ENCODE results near the gene PLXND1.
"Not testable (repeated sequence)": the region's sequence is repeated elsewhere in the genome, so short reads cannot be mapped to it uniquely, and the experiment has no call there.

Gene PLXND1, protein sequence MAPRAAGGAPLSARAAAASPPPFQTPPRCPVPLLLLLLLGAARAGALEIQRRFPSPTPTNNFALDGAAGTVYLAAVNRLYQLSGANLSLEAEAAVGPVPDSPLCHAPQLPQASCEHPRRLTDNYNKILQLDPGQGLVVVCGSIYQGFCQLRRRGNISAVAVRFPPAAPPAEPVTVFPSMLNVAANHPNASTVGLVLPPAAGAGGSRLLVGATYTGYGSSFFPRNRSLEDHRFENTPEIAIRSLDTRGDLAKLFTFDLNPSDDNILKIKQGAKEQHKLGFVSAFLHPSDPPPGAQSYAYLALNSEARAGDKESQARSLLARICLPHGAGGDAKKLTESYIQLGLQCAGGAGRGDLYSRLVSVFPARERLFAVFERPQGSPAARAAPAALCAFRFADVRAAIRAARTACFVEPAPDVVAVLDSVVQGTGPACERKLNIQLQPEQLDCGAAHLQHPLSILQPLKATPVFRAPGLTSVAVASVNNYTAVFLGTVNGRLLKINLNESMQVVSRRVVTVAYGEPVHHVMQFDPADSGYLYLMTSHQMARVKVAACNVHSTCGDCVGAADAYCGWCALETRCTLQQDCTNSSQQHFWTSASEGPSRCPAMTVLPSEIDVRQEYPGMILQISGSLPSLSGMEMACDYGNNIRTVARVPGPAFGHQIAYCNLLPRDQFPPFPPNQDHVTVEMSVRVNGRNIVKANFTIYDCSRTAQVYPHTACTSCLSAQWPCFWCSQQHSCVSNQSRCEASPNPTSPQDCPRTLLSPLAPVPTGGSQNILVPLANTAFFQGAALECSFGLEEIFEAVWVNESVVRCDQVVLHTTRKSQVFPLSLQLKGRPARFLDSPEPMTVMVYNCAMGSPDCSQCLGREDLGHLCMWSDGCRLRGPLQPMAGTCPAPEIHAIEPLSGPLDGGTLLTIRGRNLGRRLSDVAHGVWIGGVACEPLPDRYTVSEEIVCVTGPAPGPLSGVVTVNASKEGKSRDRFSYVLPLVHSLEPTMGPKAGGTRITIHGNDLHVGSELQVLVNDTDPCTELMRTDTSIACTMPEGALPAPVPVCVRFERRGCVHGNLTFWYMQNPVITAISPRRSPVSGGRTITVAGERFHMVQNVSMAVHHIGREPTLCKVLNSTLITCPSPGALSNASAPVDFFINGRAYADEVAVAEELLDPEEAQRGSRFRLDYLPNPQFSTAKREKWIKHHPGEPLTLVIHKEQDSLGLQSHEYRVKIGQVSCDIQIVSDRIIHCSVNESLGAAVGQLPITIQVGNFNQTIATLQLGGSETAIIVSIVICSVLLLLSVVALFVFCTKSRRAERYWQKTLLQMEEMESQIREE (N-terminal part only)

GRCh38 chr3:129606636-129607390 lies at the start of gene PLXND1:
PLXND1 (minus strand) TSS chr3:129606676; CDS start chr3:129606639, 37 bp downstream.
- DNase-seq (ENCODE audit: low spot score), result peak; percentile 39

DNA sequence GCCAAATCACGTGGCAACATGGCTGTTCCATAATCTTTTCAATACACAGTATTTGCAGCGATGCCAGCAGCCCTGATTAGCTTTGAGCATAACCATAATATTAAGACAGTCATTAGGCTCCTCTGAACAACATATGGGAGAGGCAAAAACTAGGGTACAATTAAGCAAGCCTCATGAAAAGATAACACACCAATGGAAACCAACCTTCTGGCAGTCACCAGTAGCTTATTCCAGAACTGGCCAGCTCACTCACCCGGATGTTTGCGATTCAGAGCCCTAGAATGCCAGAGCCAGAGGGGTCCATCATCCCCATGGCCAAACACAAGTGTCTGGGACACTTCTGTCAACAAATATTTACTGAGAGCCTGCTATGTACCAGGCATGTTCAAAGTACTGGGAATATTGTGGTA lies 48.8 kb upstream of the PLXND1 start:
- DNase-seq (ENCODE audit: low spot score), result no peak

DNA sequence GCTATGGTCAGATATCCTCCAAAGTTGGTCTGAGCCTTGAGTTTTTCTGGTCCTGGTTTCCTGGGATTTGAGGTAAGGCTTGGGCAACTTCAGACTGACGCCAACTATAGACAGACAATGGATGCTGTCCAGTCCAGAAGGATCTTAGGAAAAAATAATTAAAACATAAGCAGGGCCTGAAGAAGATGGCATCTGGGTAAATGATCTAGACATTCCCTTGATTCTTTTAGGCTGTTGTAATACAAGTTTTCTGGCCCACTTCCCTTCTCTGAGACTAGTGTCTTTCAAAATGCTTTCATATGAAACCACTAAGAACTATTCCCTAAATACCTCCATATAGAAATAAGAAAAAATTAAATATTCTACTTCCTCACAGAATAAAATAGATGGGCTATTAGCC lies 47.7 kb upstream of the PLXND1 start:
- no peak for DNase-seq (ENCODE audit: low spot score)

DNA sequence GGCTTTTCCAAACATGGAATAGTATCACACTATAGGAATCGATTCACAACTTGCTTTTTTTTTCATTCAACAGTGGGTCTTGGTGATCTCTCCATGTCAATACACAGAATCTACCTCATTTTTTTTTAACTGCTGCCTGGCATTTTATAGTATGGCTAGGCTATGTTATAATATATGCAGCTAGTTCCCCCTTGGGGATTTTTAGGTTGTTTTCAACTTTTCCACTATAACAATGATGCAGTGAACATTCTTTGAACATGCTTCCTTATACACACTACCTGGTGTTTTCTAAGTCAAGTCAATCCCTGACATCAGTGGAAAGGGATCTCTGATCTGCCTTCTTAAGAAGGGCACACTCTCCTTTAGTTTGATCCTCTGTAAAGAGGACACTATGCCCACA lies 46.5 kb upstream of the PLXND1 start:
- DNase-seq (ENCODE audit: low spot score), result no peak

DNA sequence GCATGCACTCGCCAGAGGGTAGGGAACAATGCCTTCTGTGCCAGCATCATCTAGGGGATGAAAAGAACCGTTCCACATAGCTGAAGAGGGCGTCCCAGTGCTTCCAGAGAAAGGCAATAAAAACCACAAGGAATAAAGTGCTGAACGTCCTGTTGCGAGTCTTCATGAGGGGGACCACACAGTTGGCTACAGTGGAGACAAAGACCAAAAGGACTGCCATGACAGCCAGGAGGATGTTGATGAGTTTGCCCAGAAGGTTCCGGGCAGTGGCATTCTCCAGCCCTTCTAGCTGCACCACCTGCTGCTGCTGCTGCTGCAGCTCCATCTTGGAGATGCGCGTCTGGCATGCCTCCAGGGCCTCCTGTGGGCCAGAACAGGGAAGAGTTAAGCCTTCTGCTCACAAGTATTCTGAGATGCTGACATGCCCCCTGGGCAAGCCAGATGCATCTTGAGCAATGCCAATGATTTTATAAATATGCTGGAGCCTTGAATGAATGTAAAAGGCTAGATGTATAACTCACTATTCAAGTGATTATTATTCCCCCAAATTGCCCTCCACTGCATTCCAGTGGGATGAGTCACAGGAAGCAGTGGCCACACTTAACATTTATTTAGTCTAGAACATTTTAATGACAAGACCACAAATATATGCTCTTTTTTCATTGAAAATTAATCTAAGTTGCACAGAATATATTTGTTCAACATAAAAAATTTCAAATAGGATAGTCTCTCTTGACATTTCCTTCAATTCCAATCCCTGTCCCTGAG lies 45.1 kb upstream of the PLXND1 start:
- no peak for DNase-seq (ENCODE audit: low spot score)

- DNase-seq (ENCODE audit: low spot score), result peak; percentile 47
Observed at GRCh38 chr3:129650256-129650872, 43.9 kb upstream of the PLXND1 start.

DNA sequence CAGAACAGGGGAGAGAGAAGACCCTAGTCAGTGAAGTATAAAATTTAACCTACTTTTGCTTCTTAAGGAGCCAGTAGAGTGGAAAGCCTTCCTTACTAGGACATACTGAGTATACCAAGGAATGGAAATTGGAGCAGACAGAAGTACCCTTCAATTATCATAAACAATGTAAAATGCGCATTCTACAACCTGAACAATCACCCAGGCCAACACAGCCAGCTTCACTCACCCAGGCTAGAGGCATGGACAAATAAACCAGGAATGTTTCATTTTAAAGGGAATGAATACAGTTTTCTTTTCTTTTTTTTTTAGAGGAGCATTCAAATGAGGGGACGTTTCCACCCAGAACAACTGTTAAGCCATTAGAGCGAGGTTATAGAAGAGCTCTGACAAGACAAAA lies 41.9 kb upstream of the PLXND1 start:
- DNase-seq (ENCODE audit: low spot score), result no peak

GRCh38 chr3:129645286-129645685 lies 38.8 kb upstream of the PLXND1 start:
- DNase-seq (ENCODE audit: low spot score), result no peak

GRCh38 chr3:129644836-129645235 lies 38.4 kb upstream of the PLXND1 start:
- DNase-seq (ENCODE audit: low spot score), result no peak

GRCh38 chr3:129641567-129642260 lies 35.2 kb upstream of the PLXND1 start:
- not testable (repeated sequence) for DNase-seq (ENCODE audit: low spot score)

DNA sequence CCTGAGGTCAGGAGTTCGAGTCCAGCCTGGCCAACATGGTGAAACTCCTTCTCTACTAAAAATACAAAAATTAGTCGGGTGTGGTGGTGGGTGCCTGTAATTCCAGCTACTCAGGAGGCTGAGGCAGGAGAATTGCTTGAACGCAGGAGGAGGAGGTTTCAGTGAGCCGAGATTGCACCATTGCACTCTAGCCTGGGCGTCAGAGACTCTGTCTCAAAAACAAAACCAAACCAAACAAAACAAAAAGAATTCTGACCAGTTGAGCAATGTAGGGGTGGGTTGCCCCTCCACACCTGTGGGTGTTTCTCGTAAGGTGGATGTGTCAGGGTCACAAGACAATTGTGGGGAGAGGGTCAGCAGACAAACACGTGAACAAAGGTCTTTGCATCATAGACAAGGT lies 34.5 kb upstream of the PLXND1 start:
- DNase-seq (ENCODE audit: low spot score), result not testable (repeated sequence)

DNA sequence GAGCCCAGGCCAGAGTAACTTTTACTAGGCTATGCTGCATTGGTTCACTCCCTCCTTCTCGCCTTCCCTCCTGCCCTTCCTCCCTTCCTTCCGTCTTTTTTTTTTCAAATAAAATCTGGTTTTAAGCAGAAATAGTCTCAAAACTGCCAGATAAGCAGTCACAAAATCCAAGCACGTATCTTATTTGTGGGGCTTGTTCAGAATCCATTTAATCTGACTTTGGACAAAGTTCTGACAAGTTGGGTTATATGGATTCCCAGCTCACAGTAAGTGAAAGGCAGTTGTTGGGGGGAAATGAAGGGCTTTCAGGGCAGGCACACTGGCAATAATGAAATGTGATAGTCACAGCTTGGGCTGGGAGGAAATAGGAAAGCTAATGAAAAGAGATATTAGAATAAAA lies 32.0 kb upstream of the PLXND1 start:
- no peak for DNase-seq (ENCODE audit: low spot score)

GRCh38 chr3:129636082-129636481 lies 29.6 kb upstream of the PLXND1 start:
- DNase-seq (ENCODE audit: low spot score), result no peak

DNA sequence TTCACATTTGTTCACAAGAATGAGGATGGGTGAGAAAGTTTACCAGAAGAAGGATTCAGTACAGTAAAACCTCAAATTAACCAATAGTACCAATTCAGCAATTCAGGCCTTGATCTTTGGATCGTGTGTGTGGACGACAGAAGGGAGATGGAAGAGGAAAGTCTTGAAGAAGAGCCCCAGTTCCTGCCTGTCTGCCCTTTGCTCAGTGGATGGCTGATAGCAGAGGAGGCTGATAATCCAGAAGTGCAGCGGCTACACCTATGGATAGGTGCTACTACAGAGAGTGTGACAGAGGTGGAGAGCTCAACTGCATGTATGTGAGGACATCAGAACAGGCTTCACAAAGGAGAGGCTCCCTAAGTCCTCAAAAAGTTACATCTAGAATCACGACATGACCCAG lies 29.2 kb upstream of the PLXND1 start:
- no peak for DNase-seq (ENCODE audit: low spot score)

DNA sequence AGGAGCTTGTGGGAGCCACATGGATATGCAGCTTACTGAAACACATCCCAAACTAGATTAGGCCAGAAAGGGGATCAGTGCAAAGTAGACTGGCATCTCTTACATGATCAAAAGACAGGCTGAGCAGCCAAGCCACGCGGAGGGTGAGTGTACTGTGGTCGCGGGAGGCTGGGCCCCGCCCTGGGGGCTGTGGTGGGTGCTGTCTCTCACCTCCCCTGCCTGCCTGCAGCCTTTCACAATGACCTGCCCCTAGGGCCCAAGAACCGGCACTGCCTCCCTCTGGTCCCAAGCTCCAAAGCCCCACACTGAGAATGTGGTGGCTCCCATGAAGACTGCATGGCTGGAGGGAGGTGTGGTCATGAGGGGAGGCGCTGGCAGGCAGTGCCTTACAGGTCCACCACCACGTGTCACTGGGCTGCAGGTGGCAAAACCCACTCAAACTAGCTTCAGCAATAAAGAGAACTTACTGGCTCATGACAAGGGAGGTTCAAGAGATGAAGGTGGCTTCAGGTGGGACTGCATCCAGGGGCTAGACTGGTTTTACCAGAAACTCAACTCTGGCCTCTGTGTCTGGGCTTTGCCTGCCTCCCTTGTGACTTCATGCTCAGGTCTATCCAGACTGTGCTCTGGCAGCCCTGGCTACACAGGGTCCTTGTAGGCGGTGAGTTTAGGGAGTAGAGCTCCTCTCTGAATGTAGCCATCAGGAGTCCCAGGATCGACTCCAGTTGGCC lies 27.4 kb upstream of the PLXND1 start:
- DNase-seq (ENCODE audit: low spot score), result no peak

DNA sequence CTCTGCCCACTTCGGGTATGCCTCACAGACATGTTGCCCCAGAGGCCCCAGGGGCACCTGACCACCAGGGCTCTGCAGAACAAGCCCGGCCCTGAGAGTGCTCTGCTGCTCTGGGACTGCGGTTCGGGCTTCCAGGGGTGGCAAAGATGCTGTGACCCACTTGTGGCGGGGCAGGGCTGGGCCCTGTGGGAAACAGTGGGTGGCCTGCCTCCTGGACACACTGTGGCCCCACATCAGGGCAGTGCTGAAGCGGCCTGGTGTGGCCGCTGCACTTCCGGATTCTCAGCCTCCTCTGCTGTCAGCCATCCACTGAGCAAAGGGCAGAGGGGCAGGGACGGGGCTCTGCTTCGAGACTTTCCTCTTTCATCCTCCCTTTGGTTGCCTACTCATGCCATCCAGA lies 26.5 kb upstream of the PLXND1 start:
- no peak for DNase-seq (ENCODE audit: low spot score)

DNA sequence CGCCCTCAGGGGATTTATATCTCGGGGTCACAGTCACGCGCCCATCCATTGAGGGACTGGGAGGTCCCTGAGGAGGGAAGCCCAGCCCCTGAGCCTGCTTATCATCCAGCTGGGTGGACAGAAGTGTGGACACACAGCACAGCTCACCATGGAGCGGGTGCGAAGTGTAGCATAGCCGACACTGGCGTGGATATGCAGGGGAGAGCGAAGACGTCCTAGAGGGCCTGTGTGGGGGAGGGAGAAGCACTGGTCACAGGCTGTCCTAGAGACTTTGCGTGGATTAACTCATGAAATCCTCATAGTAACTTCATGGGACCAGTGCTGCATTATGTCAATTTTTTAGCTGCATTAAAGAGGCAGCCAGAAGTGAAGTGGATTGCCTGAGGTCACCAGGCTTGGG lies 26.1 kb upstream of the PLXND1 start:
- DNase-seq (ENCODE audit: low spot score), result no peak

- DNase-seq (ENCODE audit: low spot score), result no peak
Observed at GRCh38 chr3:129632056-129632455, 25.6 kb upstream of the PLXND1 start.

- DNase-seq (ENCODE audit: low spot score), result no peak
Observed at GRCh38 chr3:129629011-129629410, 22.5 kb upstream of the PLXND1 start.
